HG02943 (cell line): Measurements from ENCODE around the gene RNASEH2B.

Experiments
- ATAC-seq: cut with Tn5 transposase; IDR thresholded peaks from one replicate; pipeline ENCODE4 v1.9.1; 2021; ENCODE audit warnings: mild to moderate bottlenecking, low read depth, moderate library complexity; ENCODE audit not compliant: unreplicated experiment

The RNASEH2B gene

GRCh38 chr13:50934735-50935435 is 25.3 kb downstream of the RNASEH2B start:
- no peak for ATAC-seq

- ATAC-seq: no peak
Observed at GRCh38 chr13:50936679-50937078, 27.1 kb downstream of the RNASEH2B start.

- no peak for ATAC-seq
Observed at GRCh38 chr13:50940509-50940908, 30.9 kb downstream of the RNASEH2B start.

GRCh38 chr13:50941146-50941545 is 31.6 kb downstream of the RNASEH2B start:
- no peak for ATAC-seq

GRCh38 chr13:50942630-50943311 is 33.2 kb downstream of the RNASEH2B start:
- ATAC-seq: no peak

- ATAC-seq: no peak
Observed at GRCh38 chr13:50945669-50946068, 36.1 kb downstream of the RNASEH2B start.

- no peak for ATAC-seq
Observed at GRCh38 chr13:50948601-50949000, 39.0 kb downstream of the RNASEH2B start.

- no peak for ATAC-seq
Observed at GRCh38 chr13:50950849-50951248, 41.3 kb downstream of the RNASEH2B start.

- ATAC-seq: no peak
Observed at GRCh38 chr13:50951366-50951765, 41.8 kb downstream of the RNASEH2B start.

- ATAC-seq: no peak
Observed at GRCh38 chr13:50955241-50955640, 45.6 kb downstream of the RNASEH2B start.

- ATAC-seq: no peak
Observed at GRCh38 chr13:50955798-50956197, 46.2 kb downstream of the RNASEH2B start.

- no peak for ATAC-seq
Observed at GRCh38 chr13:50957620-50958019, 48.0 kb downstream of the RNASEH2B start.

GRCh38 chr13:50969691-50970090 is 60.1 kb downstream of the RNASEH2B start:
- no peak for ATAC-seq

- ATAC-seq: no peak
Observed at GRCh38 chr13:50970956-50971355, 61.4 kb downstream of the RNASEH2B start.

- ATAC-seq: no peak
Observed at GRCh38 chr13:50974268-50974667, 64.7 kb downstream of the RNASEH2B start.

- ATAC-seq: no peak
Observed at GRCh38 chr13:50979187-50979586, 69.6 kb downstream of the RNASEH2B start.

GRCh38 chr13:50981686-50982085 is 72.1 kb downstream of the RNASEH2B start:
- ATAC-seq: no peak

GRCh38 chr13:50989476-50989875 is 79.9 kb downstream of the RNASEH2B start:
- no peak for ATAC-seq

- ATAC-seq: no peak
Observed at GRCh38 chr13:50990065-50990817, 80.7 kb downstream of the RNASEH2B start.

- no peak for ATAC-seq
Observed at GRCh38 chr13:50990818-50991506, 81.4 kb downstream of the RNASEH2B start.
